DND-41 (cell line): ENCODE results near the gene CCDC136.

Experiments used
- CTCF ChIP-seq: IDR thresholded peaks from 2 replicates; pipeline ENCODE4 v1.5.1; 2012; ENCODE audit warnings: borderline replicate concordance, low read length, moderate library complexity, mild to moderate bottlenecking; ENCODE audit not compliant: poor library complexity, severe bottlenecking; ENCODE audit errors: extremely low read depth
- EZH2 ChIP-seq: IDR thresholded peaks from 3 replicates; pipeline ENCODE4 v1.6.1; 2012; ENCODE audit warnings: borderline replicate concordance, low read depth, mild to moderate bottlenecking, moderate library complexity, low read length, inconsistent platforms; ENCODE audit not compliant: severe bottlenecking

GRCh38 chr7:128778946-128779345, 12.8 kb upstream of the CCDC136 start:
- TF ChIP-seq CTCF (no peak), EZH2 (no peak)
